OCI-LY3 (cell line): ENCODE data around the gene MYF6.

Source experiments
- H2AFZ ChIP-seq: fragments of 200-600, 300-600 bp; shearing (Covaris generic); 2 replicates; pipeline ENCODE4 v1.6.0; 2014; ENCODE audit warnings: antibody characterized with exemption, low read depth, low read length
- H3K27ac ChIP-seq: fragments of 200-600, 300-600 bp; sonication (generic); 2 replicates; pipeline ENCODE4 v1.5.1; 2014; ENCODE audit warnings: mild to moderate bottlenecking, low read length, moderate library complexity, mixed read lengths
- H3K27me3 ChIP-seq: fragments of 200-600, 300-600 bp; sonication (generic); 2 replicates; pipeline ENCODE4 v1.6.1; 2014; ENCODE audit warnings: low read depth, low read length, mixed read lengths
- H3K36me3 ChIP-seq: fragments of 200-600, 300-600 bp; sonication (generic); replicated peaks from 2 replicates; pipeline ENCODE3; 2014; ENCODE audit warnings: low read depth, low read length, mixed read lengths
- H3K4me1 ChIP-seq: fragments of 300-600, 200-600 bp; sonication (generic); 2 replicates; pipeline ENCODE4 v1.6.1; 2014; ENCODE audit warnings: low read length, mixed read lengths
- H3K4me2 ChIP-seq: fragments of 200-600, 300-600 bp; sonication (generic); 2 replicates; pipeline ENCODE4 v1.6.1; 2014; ENCODE audit warnings: low read length, mixed read lengths
- H3K4me3 ChIP-seq: fragments of 300-600, 200-600 bp; sonication (generic); 2 replicates; pipeline ENCODE4 v1.5.1; 2014; ENCODE audit warnings: antibody characterized with exemption, mild to moderate bottlenecking, low read length, moderate library complexity
- H3K79me2 ChIP-seq: fragments of 300-600, 200-600 bp; shearing (Covaris generic); 2 replicates; pipeline ENCODE4 v1.6.1; 2014; ENCODE audit warnings: mild to moderate bottlenecking, low read length, mixed read lengths
- H3K9ac ChIP-seq: fragments of 300-600, 200-600 bp; shearing (Covaris generic); 2 replicates; pipeline ENCODE4 v1.6.0; 2014; ENCODE audit warnings: mild to moderate bottlenecking, low read length, moderate library complexity
- H3K9me3 ChIP-seq: fragments of 200-600, 300-600 bp; shearing (Covaris generic); 2 replicates; pipeline ENCODE4 v1.6.1; 2014; ENCODE audit warnings: low read length, mixed read lengths; ENCODE audit not compliant: insufficient read depth
- H4K20me1 ChIP-seq: fragments of 200-600, 300-600 bp; sonication (generic); 2 replicates; pipeline ENCODE4 v1.6.1; 2016; ENCODE audit warnings: low read length, mixed read lengths; ENCODE audit not compliant: insufficient read depth
- CTCF ChIP-seq: fragments of 200-600, 300-600 bp; sonication (generic); IDR thresholded peaks from 2 replicates; pipeline ENCODE4 v1.5.1; 2014; ENCODE audit warnings: antibody characterized with exemption, low read length, low read depth
- EZH2phosphoT487 ChIP-seq: fragments of 200-600 bp; shearing (Covaris generic); IDR thresholded peaks from 2 replicates; pipeline ENCODE4 v1.6.1; 2018; ENCODE audit warnings: antibody characterized with exemption, mixed run types, low read depth

Gene MYF6

GRCh38 chr12:80717856-80718255, 10.4 kb downstream of the MYF6 start:
- no peaks in the 10 kb centered on the region for H3K79me2 ChIP-seq
- H3K9me3 ChIP-seq: no peaks in the 10 kb centered on the region
- no peak overlapping the region for H2AFZ ChIP-seq
- no peak for TF ChIP-seq EZH2phosphoT487
- TF ChIP-seq CTCF: no peak
- H3K4me3 ChIP-seq: no peak overlapping the region
- H3K36me3 ChIP-seq: no peaks in the 10 kb centered on the region
- H3K27ac ChIP-seq: no peak overlapping the region
- H3K4me2 ChIP-seq: no peak overlapping the region
- H3K27me3 ChIP-seq: no peaks in the 10 kb centered on the region
- no peaks in the 10 kb centered on the region for H4K20me1 ChIP-seq
- peaks cover 7% of the 10 kb centered on the region for H3K4me1 ChIP-seq
- no peak overlapping the region for H3K9ac ChIP-seq

- TF ChIP-seq CTCF: no peak
- TF ChIP-seq EZH2phosphoT487: no peak
- Histone ChIP-seq H3K9ac (no peak overlapping the region), H3K4me2 (no peak overlapping the region), H3K9me3 (no peaks in the 10 kb centered on the region), H3K27ac (no peak overlapping the region), H3K4me3 (no peak overlapping the region), H4K20me1 (no peaks in the 10 kb centered on the region), H2AFZ (no peak overlapping the region), H3K4me1 (peaks cover 7% of the 10 kb centered on the region), H3K27me3 (no peaks in the 10 kb centered on the region), H3K36me3 (no peaks in the 10 kb centered on the region), H3K79me2 (no peaks in the 10 kb centered on the region)
Measured at GRCh38 chr12:80720516-80720915, 13.1 kb downstream of the MYF6 start.

- TF ChIP-seq EZH2phosphoT487 (no peak), CTCF (no peak)
- H3K27me3 ChIP-seq: no peaks in the 10 kb centered on the region
- no peak overlapping the region for H3K4me3 ChIP-seq
Measured at GRCh38 chr12:80721326-80721725, 13.9 kb downstream of the MYF6 start.

GRCh38 chr12:80745851-80746505, 38.5 kb downstream of the MYF6 start:
- H4K20me1 ChIP-seq: no peaks in the 10 kb centered on the region
- no peaks in the 10 kb centered on the region for H3K27me3 ChIP-seq
- H3K9ac ChIP-seq: no peak overlapping the region
- H3K27ac ChIP-seq: no peak overlapping the region
- TF ChIP-seq CTCF (no peak), EZH2phosphoT487 (no peak)
- H2AFZ ChIP-seq: no peak overlapping the region
- H3K4me2 ChIP-seq: no peak overlapping the region
- no peaks in the 10 kb centered on the region for H3K79me2 ChIP-seq
- no peak overlapping the region for H3K4me3 ChIP-seq
- no peaks in the 10 kb centered on the region for H3K9me3 ChIP-seq
- H3K36me3 ChIP-seq: no peaks in the 10 kb centered on the region
- H3K4me1 ChIP-seq: no peaks in the 10 kb centered on the region

More at GRCh38 chr12:80721326-80721725, 13.9 kb downstream of the MYF6 start:
- Histone ChIP-seq H3K4me2 (peak overlapping the region; percentile 25), H2AFZ (no peak overlapping the region), H3K4me1 (peaks cover 7% of the 10 kb centered on the region), H3K9ac (no peak overlapping the region), H3K79me2 (no peaks in the 10 kb centered on the region), H3K36me3 (no peaks in the 10 kb centered on the region), H3K27ac (no peak overlapping the region), H3K9me3 (no peaks in the 10 kb centered on the region), H4K20me1 (no peaks in the 10 kb centered on the region)
